Astrocyte (in vitro differentiated cells and primary cell): ENCODE results near the gene FRMD7. TPM values are rescaled to one million over a fixed set of nuclear protein-coding genes. Genes with fewer than 3 reads are reported as not detected.
A peak's percentile ranks its signal among the peaks of the same experiment; 100 is the strongest.

Experiments
- DNase-seq: peaks from one replicate; pipeline ENCODE4 v3.0.0-alpha.2; 2010; ENCODE audit warnings: low read depth
- FAIRE-seq: peaks from 2 replicates; lab custom pipeline; 2011; peaks lifted over from hg19 to GRCh38; lab: Jason Lieb, UNC
- H2AFZ ChIP-seq: 2 replicates; pipeline ENCODE4 v1.6.0; 2012; ENCODE audit warnings: low read depth, low read length, inconsistent platforms
- H3K27ac ChIP-seq: 2 replicates; pipeline ENCODE4 v1.5.1; 2011; ENCODE audit warnings: low read depth, low read length, inconsistent platforms
- H3K27me3 ChIP-seq: 2 replicates; pipeline ENCODE4 v1.6.0; 2011; ENCODE audit warnings: low read length, inconsistent platforms; ENCODE audit not compliant: insufficient read depth
- H3K36me3 ChIP-seq: 2 replicates; pipeline ENCODE4 v1.5.1; 2011; ENCODE audit warnings: low read length, inconsistent platforms; ENCODE audit not compliant: insufficient read depth
- H3K4me1 ChIP-seq: 2 replicates; pipeline ENCODE4 v1.5.1; 2011; ENCODE audit warnings: low read length, inconsistent platforms; ENCODE audit not compliant: insufficient read depth
- H3K4me2 ChIP-seq: 2 replicates; pipeline ENCODE4 v1.6.0; 2012; ENCODE audit warnings: low read length, inconsistent platforms
- H3K4me3 ChIP-seq: 2 replicates; pipeline ENCODE4 v1.5.1; 2011; ENCODE audit warnings: low read depth, mild to moderate bottlenecking, low read length, inconsistent platforms; ENCODE audit not compliant: insufficient read depth
- H3K79me2 ChIP-seq: 2 replicates; pipeline ENCODE4 v1.6.0; 2012; ENCODE audit warnings: mild to moderate bottlenecking, low read length, inconsistent platforms; ENCODE audit not compliant: insufficient read depth
- H3K9ac ChIP-seq: 2 replicates; pipeline ENCODE4 v1.6.0; 2012; ENCODE audit warnings: mild to moderate bottlenecking, low read length, inconsistent platforms
- H3K9me3 ChIP-seq: 2 replicates; pipeline ENCODE4 v1.5.1; 2012; ENCODE audit warnings: low read depth, mild to moderate bottlenecking, low read length, inconsistent platforms; ENCODE audit not compliant: insufficient read depth
- H4K20me1 ChIP-seq: 2 replicates; pipeline ENCODE4 v1.6.0; 2012; ENCODE audit warnings: low read length, inconsistent platforms; ENCODE audit not compliant: insufficient read depth
- H3K27ac Mint-ChIP-seq: one replicate; pipeline ENCODE4 v1.8.0; 2021; ENCODE audit warnings: mild to moderate bottlenecking, mixed read lengths; ENCODE audit not compliant: unreplicated experiment
- H3K27me3 Mint-ChIP-seq: one replicate; pipeline ENCODE4 v1.8.0; 2021; ENCODE audit warnings: low read depth, mixed read lengths; ENCODE audit not compliant: unreplicated experiment
- H3K36me3 Mint-ChIP-seq: one replicate; pipeline ENCODE4 v1.8.0; 2021; ENCODE audit warnings: low read depth, mixed read lengths; ENCODE audit not compliant: unreplicated experiment
- H3K4me1 Mint-ChIP-seq: one replicate; pipeline ENCODE4 v1.8.0; 2021; ENCODE audit warnings: low read depth, mixed read lengths; ENCODE audit not compliant: unreplicated experiment
- H3K4me3 Mint-ChIP-seq: one replicate; pipeline ENCODE4 v1.8.0; 2021; ENCODE audit warnings: mild to moderate bottlenecking, moderate library complexity, mixed read lengths; ENCODE audit not compliant: unreplicated experiment
- H3K9me3 Mint-ChIP-seq: one replicate; pipeline ENCODE4 v1.8.0; 2021; ENCODE audit warnings: mild to moderate bottlenecking, mixed read lengths; ENCODE audit not compliant: unreplicated experiment
- CTCF ChIP-seq: IDR thresholded peaks from 2 replicates; pipeline ENCODE4 v1.5.1; 2011; ENCODE audit warnings: low read depth, mild to moderate bottlenecking, inconsistent platforms, low read length, moderate library complexity; ENCODE audit not compliant: insufficient read depth
- EZH2 ChIP-seq: IDR thresholded peaks from 2 replicates; pipeline ENCODE4 v1.6.1; 2012; ENCODE audit warnings: mild to moderate bottlenecking, low read length, inconsistent platforms; ENCODE audit not compliant: insufficient read depth
- total RNA-seq: library from RNA; stranded (reverse); gene quantifications from 2 replicates; pipeline ENCODE4 v1.2.1, GENCODE V29; 2021

Gene FRMD7
- total RNA-seq, 1 donor from 2014 or later = 0.09 TPM

- no peak for TF ChIP-seq CTCF
- no peak for TF ChIP-seq EZH2
- no peaks in the 10 kb centered on the region for H3K9me3 ChIP-seq
- H4K20me1 ChIP-seq = no peaks in the 10 kb centered on the region
- FAIRE-seq = peak; percentile 97
- H3K27me3 ChIP-seq = no peaks in the 10 kb centered on the region
- H2AFZ ChIP-seq = no peak overlapping the region
- no peak overlapping the region for H3K4me2 ChIP-seq
- no peaks in the 10 kb centered on the region for H3K9me3 Mint-ChIP-seq
- DNase-seq = no peak
- no peaks in the 10 kb centered on the region for H3K36me3 ChIP-seq
- no peaks in the 10 kb centered on the region for H3K79me2 ChIP-seq
- no peak overlapping the region for H3K4me3 ChIP-seq
- H3K9ac ChIP-seq = no peak overlapping the region
- H3K27ac Mint-ChIP-seq = no peak overlapping the region
- H3K27me3 Mint-ChIP-seq = peaks cover 3% of the 10 kb centered on the region
- H3K4me1 ChIP-seq = no peaks in the 10 kb centered on the region
- no peak overlapping the region for H3K4me3 Mint-ChIP-seq
- no peak overlapping the region for H3K27ac ChIP-seq
- H3K4me1 Mint-ChIP-seq = peaks cover 5% of the 10 kb centered on the region
- H3K36me3 Mint-ChIP-seq = no peaks in the 10 kb centered on the region
These were observed 1.9 kb downstream of the FRMD7 start for GRCh38 chrX:132125906-132126305.

GRCh38 chrX:132120913-132121312, 6.9 kb downstream of the FRMD7 start:
- Histone ChIP-seq H3K4me3 (no peak overlapping the region), H3K27me3 (no peaks in the 10 kb centered on the region), H2AFZ (no peak overlapping the region), H4K20me1 (no peaks in the 10 kb centered on the region), H3K4me1 (no peaks in the 10 kb centered on the region), H3K9ac (no peak overlapping the region), H3K36me3 (no peaks in the 10 kb centered on the region), H3K79me2 (no peaks in the 10 kb centered on the region), H3K4me2 (no peak overlapping the region), H3K27ac (no peak overlapping the region), H3K9me3 (no peaks in the 10 kb centered on the region)
- no peak overlapping the region for H3K27ac Mint-ChIP-seq
- no peak for TF ChIP-seq EZH2
- TF ChIP-seq CTCF = no peak
- no peaks in the 10 kb centered on the region for H3K36me3 Mint-ChIP-seq
- peaks cover 5% of the 10 kb centered on the region for H3K4me1 Mint-ChIP-seq
- H3K9me3 Mint-ChIP-seq = no peaks in the 10 kb centered on the region
- FAIRE-seq (no peak), DNase-seq (no peak)
- no peaks in the 10 kb centered on the region for H3K27me3 Mint-ChIP-seq
- H3K4me3 Mint-ChIP-seq = no peak overlapping the region

- Histone ChIP-seq H3K27ac (no peak overlapping the region), H4K20me1 (no peaks in the 10 kb centered on the region), H3K4me1 (no peaks in the 10 kb centered on the region), H3K4me3 (no peak overlapping the region), H3K36me3 (no peaks in the 10 kb centered on the region), H3K9me3 (no peaks in the 10 kb centered on the region), H2AFZ (no peak overlapping the region), H3K4me2 (no peak overlapping the region), H3K79me2 (no peaks in the 10 kb centered on the region), H3K27me3 (no peaks in the 10 kb centered on the region), H3K9ac (no peak overlapping the region)
- no peaks in the 10 kb centered on the region for H3K36me3 Mint-ChIP-seq
- no peak overlapping the region for H3K27ac Mint-ChIP-seq
- DNase-seq = no peak
- no peak for TF ChIP-seq CTCF
- no peak for TF ChIP-seq EZH2
- no peak for FAIRE-seq
- H3K4me3 Mint-ChIP-seq = no peak overlapping the region
- H3K27me3 Mint-ChIP-seq = no peaks in the 10 kb centered on the region
- peaks cover 5% of the 10 kb centered on the region for H3K4me1 Mint-ChIP-seq
- no peaks in the 10 kb centered on the region for H3K9me3 Mint-ChIP-seq
These were observed 7.9 kb downstream of the FRMD7 start for GRCh38 chrX:132119821-132120515.
